ENCODE measurements around the gene FAM135A. TPM values are rescaled to one million over a fixed set of nuclear protein-coding genes. Genes with fewer than 3 reads are reported as not detected.
"Not testable (repeated sequence)": the region's sequence is repeated elsewhere in the genome, so short reads cannot be mapped to it uniquely, and the experiment has no call there.

Gene FAM135A
- total RNA-seq, 4 donors from 2014 or later, result 16.7 to 37.5 (median 23.2) TPM

GRCh38 chr6:70547905-70548304 lies 134.6 kb downstream of the FAM135A start:
- ATAC-seq (ENCODE audit: low FRiP score), result no peak
- DNase-seq (ENCODE audit: low spot score), result no peak

GRCh38 chr6:70549327-70549726 lies 136.0 kb downstream of the FAM135A start:
- DNase-seq (ENCODE audit: low spot score), result no peak
- TF ChIP-seq, protein P1, sequence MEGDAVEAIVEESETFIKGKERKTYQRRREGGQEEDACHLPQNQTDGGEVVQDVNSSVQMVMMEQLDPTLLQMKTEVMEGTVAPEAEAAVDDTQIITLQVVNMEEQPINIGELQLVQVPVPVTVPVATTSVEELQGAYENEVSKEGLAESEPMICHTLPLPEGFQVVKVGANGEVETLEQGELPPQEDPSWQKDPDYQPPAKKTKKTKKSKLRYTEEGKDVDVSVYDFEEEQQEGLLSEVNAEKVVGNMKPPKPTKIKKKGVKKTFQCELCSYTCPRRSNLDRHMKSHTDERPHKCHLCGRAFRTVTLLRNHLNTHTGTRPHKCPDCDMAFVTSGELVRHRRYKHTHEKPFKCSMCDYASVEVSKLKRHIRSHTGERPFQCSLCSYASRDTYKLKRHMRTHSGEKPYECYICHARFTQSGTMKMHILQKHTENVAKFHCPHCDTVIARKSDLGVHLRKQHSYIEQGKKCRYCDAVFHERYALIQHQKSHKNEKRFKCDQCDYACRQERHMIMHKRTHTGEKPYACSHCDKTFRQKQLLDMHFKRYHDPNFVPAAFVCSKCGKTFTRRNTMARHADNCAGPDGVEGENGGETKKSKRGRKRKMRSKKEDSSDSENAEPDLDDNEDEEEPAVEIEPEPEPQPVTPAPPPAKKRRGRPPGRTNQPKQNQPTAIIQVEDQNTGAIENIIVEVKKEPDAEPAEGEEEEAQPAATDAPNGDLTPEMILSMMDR (IDR thresholded peaks at IDR 0.05), result no peak
- no peak for ATAC-seq (ENCODE audit: low FRiP score)

More at GRCh38 chr6:70547905-70548304, 134.6 kb downstream of the FAM135A start:
- TF ChIP-seq, protein P1 (IDR thresholded peaks at IDR 0.05), result no peak

DNA sequence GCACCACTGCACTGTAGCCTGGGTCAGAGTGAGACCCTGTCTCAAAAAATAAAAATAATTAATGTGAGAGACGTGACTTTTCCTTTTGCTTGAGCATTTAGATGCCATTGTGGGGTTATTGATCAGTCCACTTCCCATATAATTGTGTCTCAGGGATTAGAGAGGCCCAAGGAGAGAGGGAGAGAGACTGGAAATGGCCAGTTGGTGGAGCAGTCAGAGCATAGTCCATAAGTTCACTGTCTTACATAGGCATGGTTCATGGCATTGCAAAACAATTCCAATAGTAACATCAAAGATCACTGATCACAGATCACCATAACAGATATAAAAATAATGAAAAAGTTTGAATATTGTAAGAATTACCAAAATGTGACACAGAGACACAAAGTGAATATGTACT lies 138.3 kb downstream of the FAM135A start:
- TF ChIP-seq, protein P1 (IDR thresholded peaks at IDR 0.05), result no peak

DNA sequence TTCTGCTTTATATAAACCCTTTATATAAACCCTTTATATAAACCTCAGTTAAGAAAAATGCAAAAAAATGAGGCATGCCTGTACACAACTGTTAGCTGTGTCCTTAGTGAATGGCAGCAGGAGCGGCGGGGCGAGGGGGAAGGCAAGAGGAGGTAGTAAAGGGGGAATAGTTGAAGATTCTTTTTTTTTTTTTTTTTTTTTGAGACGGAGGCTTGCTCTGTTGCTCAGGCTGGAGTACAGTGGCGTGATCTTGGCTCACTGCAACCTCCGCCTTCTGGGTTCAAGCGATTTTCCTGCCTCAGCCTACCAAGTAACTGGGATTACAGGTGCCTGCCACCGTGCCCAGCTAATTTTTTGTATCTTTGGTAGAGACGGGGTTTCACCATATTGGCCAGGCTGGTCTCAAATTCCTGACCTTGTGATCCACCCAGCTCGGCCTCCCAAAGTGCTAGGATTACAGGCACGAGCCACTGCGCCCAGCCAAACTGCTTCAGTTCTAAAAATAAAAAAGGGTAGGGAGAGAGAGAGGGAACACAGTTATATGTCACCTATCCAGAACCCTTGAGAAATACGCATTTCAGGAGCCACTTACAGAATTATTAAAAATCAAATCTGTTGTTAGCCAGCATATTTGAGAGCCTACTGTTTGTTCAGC lies 139.1 kb downstream of the FAM135A start:
- DNase-seq (ENCODE audit: low spot score); ATAC-seq (ENCODE audit: low FRiP score): not testable (repeated sequence)

More for the DNA sequence above, 138.3 kb downstream of the FAM135A start:
- DNase-seq (ENCODE audit: low spot score), result no peak
- no peak for ATAC-seq (ENCODE audit: low FRiP score)

DNA sequence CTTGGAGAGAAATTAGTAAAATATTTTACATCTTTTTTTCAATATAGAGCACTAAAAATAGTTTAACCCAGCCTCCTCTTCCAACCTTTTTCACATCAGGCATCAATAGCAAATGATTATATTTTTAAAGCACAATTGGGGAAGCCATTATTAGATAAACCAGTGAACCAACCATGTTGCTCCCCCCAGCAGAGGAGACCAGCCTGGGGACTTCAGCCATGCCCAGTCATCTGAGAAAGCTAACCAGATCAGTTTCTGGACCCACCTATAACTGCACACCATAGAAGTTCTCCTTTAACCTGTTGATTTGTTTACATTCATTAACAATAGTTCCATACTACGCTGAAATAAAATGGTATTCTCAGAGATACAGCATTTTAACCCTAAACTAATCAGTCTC lies 139.7 kb downstream of the FAM135A start:
- no peak for ATAC-seq (ENCODE audit: low FRiP score)
- no peak for DNase-seq (ENCODE audit: low spot score)
- TF ChIP-seq, protein P1 (IDR thresholded peaks at IDR 0.05), result no peak

GRCh38 chr6:70557998-70558397 lies 144.7 kb downstream of the FAM135A start:
- no peak for DNase-seq (ENCODE audit: low spot score)
- TF ChIP-seq, protein P1 (IDR thresholded peaks at IDR 0.05), result no peak
- no peak for ATAC-seq (ENCODE audit: low FRiP score)

DNA sequence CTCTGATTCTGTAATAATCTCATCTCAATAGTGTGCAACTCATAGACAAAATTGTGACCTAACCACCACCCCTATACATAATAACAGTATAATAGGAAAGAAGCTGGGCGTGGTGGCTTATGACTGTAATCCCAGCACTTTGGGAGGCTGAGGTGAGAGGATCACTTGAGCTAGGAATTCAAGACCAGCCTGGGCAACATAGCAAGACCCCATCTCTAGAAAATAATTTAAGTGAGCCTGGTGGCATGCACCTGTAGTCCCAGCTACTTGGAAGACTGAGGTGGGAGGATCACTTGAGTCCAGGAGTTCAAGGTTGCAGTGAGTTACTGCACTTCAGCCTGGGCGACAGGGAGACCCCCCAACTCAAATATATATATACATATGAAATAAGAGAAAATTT lies 149.1 kb downstream of the FAM135A start:
- DNase-seq (ENCODE audit: low spot score); ATAC-seq (ENCODE audit: low FRiP score): not testable (repeated sequence)

DNA sequence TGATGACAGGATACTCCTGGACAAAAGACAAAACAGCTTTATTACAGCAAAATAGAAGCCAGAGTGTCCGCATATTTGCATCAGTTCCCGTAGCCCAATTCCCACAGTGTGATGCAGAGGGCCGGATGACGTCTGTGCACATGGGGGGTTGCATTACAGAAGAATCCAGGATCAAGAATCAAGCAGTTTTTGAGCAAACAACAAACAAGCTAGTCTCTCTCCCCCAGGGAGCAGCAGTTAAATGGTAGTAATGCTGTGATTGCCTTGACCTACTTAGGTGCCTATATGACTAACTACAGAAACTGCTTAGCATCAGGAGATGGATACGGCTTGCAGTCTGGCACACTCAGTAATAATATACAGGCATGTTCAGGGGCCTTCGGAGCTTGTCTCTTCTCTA lies 150.2 kb downstream of the FAM135A start:
- ATAC-seq (ENCODE audit: low FRiP score) (peak; percentile 17), DNase-seq (ENCODE audit: low spot score) (no peak)
- TF ChIP-seq, protein P1 (IDR thresholded peaks at IDR 0.05), result no peak
